PFSK-1 (cell line): ENCODE data around the gene MDN1.

Source experiments
- FOXP2 ChIP-seq: optimal IDR thresholded peaks from 2 replicates; pipeline ENCODE3; 2011; ENCODE audit warnings: borderline replicate concordance, control low read depth, inconsistent platforms; ENCODE audit not compliant: insufficient read depth; ENCODE audit errors: extremely low read length, extremely low read depth
- POLR2AphosphoS5 ChIP-seq: IDR thresholded peaks from 2 replicates; pipeline ENCODE4 v1.6.1; 2012; ENCODE audit warnings: low read depth, mild to moderate bottlenecking, control low read depth, low read length, moderate library complexity
- SIN3A ChIP-seq: IDR thresholded peaks from 2 replicates; pipeline ENCODE4 v1.6.1; 2012; ENCODE audit warnings: mild to moderate bottlenecking, low read length, moderate library complexity, borderline replicate concordance; ENCODE audit not compliant: insufficient read depth
- TAF1 ChIP-seq: IDR thresholded peaks from 2 replicates; pipeline ENCODE4 v1.6.1; 2012; ENCODE audit warnings: low read length, control low read depth, borderline replicate concordance; ENCODE audit not compliant: insufficient read depth
- TF ChIP-seq, protein P1 (sequence below), 2 experiments: IDR thresholded peaks; 2 replicates each; pipeline versions ENCODE4 v1.6.1 to v1.8.0; 2011 to 2012; ENCODE audit warnings: low read depth in 2 of 2, low read length in 2 of 2, control low read depth in 1 of 2, inconsistent platforms in 1 of 2, mild to moderate bottlenecking in 1 of 2, moderate library complexity in 1 of 2; ENCODE audit not compliant: insufficient read depth in 1 of 2

The MDN1 gene

DNA sequence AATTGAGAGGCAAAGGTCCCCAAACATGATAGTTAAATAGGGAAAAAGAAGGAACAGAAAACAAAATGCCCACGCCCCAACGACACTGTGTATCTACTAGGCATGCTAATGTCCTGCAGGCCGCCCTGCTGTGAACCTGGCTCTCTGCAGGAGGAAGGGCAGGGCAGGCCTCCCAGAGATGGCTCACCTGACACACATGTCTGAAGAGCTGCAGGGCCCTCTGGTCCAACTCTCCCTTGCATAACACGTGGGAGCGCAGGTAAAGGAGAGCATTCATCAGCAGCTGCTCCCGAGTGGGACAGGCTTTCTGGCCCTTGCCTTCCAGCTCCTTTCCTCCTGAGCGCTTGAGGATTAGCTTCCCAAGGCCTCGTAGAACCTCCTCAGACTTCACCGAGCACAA, 127.3 kb downstream of the MDN1 start:
- TF ChIP-seq POLR2AphosphoS5 (no peak), FOXP2 (no peak), SIN3A (no peak), TAF1 (no peak)
- TF ChIP-seq, protein P1, sequence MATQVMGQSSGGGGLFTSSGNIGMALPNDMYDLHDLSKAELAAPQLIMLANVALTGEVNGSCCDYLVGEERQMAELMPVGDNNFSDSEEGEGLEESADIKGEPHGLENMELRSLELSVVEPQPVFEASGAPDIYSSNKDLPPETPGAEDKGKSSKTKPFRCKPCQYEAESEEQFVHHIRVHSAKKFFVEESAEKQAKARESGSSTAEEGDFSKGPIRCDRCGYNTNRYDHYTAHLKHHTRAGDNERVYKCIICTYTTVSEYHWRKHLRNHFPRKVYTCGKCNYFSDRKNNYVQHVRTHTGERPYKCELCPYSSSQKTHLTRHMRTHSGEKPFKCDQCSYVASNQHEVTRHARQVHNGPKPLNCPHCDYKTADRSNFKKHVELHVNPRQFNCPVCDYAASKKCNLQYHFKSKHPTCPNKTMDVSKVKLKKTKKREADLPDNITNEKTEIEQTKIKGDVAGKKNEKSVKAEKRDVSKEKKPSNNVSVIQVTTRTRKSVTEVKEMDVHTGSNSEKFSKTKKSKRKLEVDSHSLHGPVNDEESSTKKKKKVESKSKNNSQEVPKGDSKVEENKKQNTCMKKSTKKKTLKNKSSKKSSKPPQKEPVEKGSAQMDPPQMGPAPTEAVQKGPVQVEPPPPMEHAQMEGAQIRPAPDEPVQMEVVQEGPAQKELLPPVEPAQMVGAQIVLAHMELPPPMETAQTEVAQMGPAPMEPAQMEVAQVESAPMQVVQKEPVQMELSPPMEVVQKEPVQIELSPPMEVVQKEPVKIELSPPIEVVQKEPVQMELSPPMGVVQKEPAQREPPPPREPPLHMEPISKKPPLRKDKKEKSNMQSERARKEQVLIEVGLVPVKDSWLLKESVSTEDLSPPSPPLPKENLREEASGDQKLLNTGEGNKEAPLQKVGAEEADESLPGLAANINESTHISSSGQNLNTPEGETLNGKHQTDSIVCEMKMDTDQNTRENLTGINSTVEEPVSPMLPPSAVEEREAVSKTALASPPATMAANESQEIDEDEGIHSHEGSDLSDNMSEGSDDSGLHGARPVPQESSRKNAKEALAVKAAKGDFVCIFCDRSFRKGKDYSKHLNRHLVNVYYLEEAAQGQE (IDR thresholded peaks at IDR 0.05; ENCODE audit: insufficient read depth in 1 of 2, low read depth in 2 of 2, low read length in 2 of 2), result no peak

DNA sequence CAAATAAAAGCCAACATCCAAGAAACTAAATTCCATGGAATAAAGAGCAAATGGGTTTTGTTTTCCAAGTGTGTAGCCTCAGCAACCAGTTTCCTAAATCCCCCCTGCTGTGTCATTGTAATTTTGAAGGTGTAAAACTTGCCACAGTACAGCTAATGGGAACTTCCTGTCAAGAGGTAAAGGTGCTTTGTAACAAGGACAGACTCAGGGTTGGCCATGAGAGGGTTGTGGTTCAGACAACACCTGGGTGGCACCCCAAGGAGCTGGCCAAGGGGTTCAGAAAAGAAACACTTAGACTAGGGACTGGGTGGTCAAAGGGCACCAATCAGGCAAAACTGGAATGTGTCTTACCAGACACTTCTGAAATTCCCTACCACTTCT, 128.7 kb downstream of the MDN1 start:
- TF ChIP-seq POLR2AphosphoS5, result no peak
- no peak for TF ChIP-seq SIN3A
- TF ChIP-seq, protein P1 (IDR thresholded peaks at IDR 0.05; ENCODE audit: insufficient read depth in 1 of 2, low read depth in 2 of 2, low read length in 2 of 2), result no peak
- TF ChIP-seq TAF1, result no peak
- no peak for TF ChIP-seq FOXP2

DNA sequence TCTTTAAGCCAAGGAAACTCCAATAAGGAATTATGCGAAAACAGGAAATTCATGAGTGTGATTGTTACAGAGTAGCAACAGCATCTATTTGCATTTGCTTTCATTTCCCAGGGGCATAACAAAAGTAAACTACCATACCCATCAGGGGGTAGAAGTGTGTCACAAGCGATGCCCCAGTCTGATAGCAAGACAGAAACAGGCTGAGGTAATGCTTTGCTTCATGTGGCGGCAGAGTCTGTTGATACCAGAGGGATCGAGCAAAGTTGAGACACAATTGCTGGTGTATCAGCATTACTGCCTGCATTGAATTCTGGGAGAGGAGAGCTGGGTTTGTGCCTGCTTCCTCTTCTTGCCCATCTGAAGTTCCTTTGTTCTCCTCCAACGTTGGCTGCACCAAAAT, 129.9 kb downstream of the MDN1 start:
- TF ChIP-seq, protein P1 (IDR thresholded peaks at IDR 0.05; ENCODE audit: insufficient read depth in 1 of 2, low read depth in 2 of 2, low read length in 2 of 2), result no peak
- TF ChIP-seq SIN3A (no peak), TAF1 (no peak), POLR2AphosphoS5 (no peak), FOXP2 (no peak)

DNA sequence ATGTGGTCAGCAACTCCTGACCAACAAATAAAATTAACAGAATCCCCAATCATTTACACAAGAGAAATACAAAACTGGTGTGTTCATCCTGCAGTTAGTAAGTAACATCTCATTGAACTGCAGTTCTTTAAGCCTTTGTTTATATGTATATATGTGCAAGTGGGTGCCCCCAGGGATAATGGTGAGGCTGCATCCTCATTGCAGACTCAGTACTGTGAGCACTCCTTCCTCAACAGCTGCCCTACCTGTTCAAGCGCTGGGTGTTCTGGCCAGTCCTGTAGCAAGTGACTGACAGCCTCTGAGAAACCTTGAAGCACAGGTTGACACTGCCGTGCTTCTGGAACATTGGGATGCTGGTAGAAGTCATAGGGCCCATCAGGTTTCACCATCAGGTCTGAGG, 131.3 kb downstream of the MDN1 start:
- TF ChIP-seq, protein P1 (IDR thresholded peaks at IDR 0.05; ENCODE audit: insufficient read depth in 1 of 2, low read depth in 2 of 2, low read length in 2 of 2), result no peak
- TF ChIP-seq TAF1 (no peak), POLR2AphosphoS5 (no peak), SIN3A (no peak), FOXP2 (no peak)

DNA sequence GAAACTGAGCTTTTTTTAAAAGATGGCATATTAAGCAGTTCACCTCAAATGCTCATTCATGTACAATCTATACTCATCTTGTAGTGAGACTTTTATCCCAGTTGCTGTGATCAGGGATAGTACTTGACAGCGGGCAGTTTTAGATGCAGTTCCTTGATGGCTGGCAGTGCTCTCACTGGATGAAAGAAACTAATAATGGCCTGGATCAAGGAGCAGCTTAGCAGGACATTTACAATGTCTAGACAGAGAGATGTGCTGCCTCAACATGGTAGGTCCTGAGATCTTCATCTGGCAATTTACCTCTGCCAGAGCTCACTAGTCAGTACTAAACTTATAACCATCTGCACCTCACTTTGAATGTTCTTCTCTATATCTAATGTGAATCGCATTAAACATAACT, 134.3 kb downstream of the MDN1 start:
- TF ChIP-seq TAF1, result no peak
- TF ChIP-seq, protein P1 (IDR thresholded peaks at IDR 0.05; ENCODE audit: insufficient read depth in 1 of 2, low read depth in 2 of 2, low read length in 2 of 2), result no peak
- no peak for TF ChIP-seq SIN3A
- TF ChIP-seq FOXP2, result no peak
- no peak for TF ChIP-seq POLR2AphosphoS5
